H9 (cell line): ENCODE data around the gene NOP16. TPM values are rescaled to one million over a fixed set of nuclear protein-coding genes. Genes with fewer than 3 reads are reported as not detected.

Experiments
- DNase-seq: peaks from one replicate; pipeline ENCODE4 v3.0.0-alpha.2; 2017
- H2AFZ ChIP-seq: one replicate; pipeline ENCODE4 v1.6.1; 2013; ENCODE audit warnings: mild to moderate bottlenecking, low read length, control low read depth, moderate library complexity
- H2AK5ac ChIP-seq: 2 replicates; pipeline ENCODE4 v1.6.1; 2013; ENCODE audit warnings: low read length, control low read depth, mixed read lengths; ENCODE audit not compliant: insufficient read length
- H2BK120ac ChIP-seq: one replicate; pipeline ENCODE4 v1.6.1; 2013; ENCODE audit warnings: low read depth, mild to moderate bottlenecking, low read length, control low read depth, inconsistent platforms; ENCODE audit not compliant: poor library complexity, severe bottlenecking
- H2BK12ac ChIP-seq: 2 replicates; pipeline ENCODE4 v1.6.1; 2013; ENCODE audit warnings: low read length, control low read depth, mixed read lengths, low read depth; ENCODE audit not compliant: insufficient read length
- H2BK15ac ChIP-seq: 2 replicates; pipeline ENCODE4 v1.6.1; 2013; ENCODE audit warnings: low read depth, low read length, control low read depth
- H2BK20ac ChIP-seq: one replicate; pipeline ENCODE4 v1.6.1; 2013; ENCODE audit warnings: low read depth, mild to moderate bottlenecking, low read length, control low read depth, inconsistent platforms; ENCODE audit not compliant: poor library complexity, severe bottlenecking
- H2BK5ac ChIP-seq: 2 replicates; pipeline ENCODE4 v1.6.1; 2013; ENCODE audit warnings: low read length, control low read depth, mixed read lengths; ENCODE audit not compliant: insufficient read length
- H3K14ac ChIP-seq: 2 replicates; pipeline ENCODE4 v1.6.1; 2013; ENCODE audit warnings: low read length, control low read depth; ENCODE audit not compliant: insufficient read depth
- H3K18ac ChIP-seq: 2 replicates; pipeline ENCODE4 v1.6.1; 2013; ENCODE audit warnings: low read depth, mild to moderate bottlenecking, mixed read lengths, low read length, control low read depth; ENCODE audit not compliant: insufficient read length
- H3K23ac ChIP-seq: 2 replicates; pipeline ENCODE4 v1.6.1; 2013; ENCODE audit warnings: low read length, control low read depth, mixed read lengths, low read depth; ENCODE audit not compliant: insufficient read length
- H3K23me2 ChIP-seq: 2 replicates; pipeline ENCODE4 v1.6.1; 2013; ENCODE audit warnings: low read depth, mild to moderate bottlenecking, mixed read lengths, low read length, control low read depth; ENCODE audit not compliant: insufficient read length, poor library complexity, severe bottlenecking
- H3K27ac ChIP-seq: 2 replicates; pipeline ENCODE4 v1.5.1; 2013; ENCODE audit warnings: low read length, control low read depth, mixed read lengths, low read depth; ENCODE audit not compliant: insufficient read length
- H3K27me3 ChIP-seq: 2 replicates; pipeline ENCODE4 v1.6.1; 2013; ENCODE audit warnings: low read length, control low read depth, inconsistent platforms; ENCODE audit not compliant: insufficient read depth
- H3K4ac ChIP-seq: 2 replicates; pipeline ENCODE4 v1.6.1; 2013; ENCODE audit warnings: low read depth, mild to moderate bottlenecking, control low read depth, inconsistent platforms, low read length, moderate library complexity
- H3K4me1 ChIP-seq: 2 replicates; pipeline ENCODE4 v1.6.1; 2013; ENCODE audit warnings: low read length, control low read depth, inconsistent platforms; ENCODE audit not compliant: insufficient read depth
- H3K4me2 ChIP-seq: 2 replicates; pipeline ENCODE4 v1.6.1; 2013; ENCODE audit warnings: low read length, control low read depth, mixed read lengths; ENCODE audit not compliant: insufficient read length, insufficient read depth
- H3K56ac ChIP-seq: 2 replicates; pipeline ENCODE4 v1.6.1; 2013; ENCODE audit warnings: low read depth, mild to moderate bottlenecking, mixed read lengths, low read length, control low read depth; ENCODE audit not compliant: insufficient read length
- H3K79me1 ChIP-seq: 2 replicates; pipeline ENCODE4 v1.6.1; 2013; ENCODE audit warnings: low read depth, mild to moderate bottlenecking, moderate library complexity, low read length, control low read depth, inconsistent platforms; ENCODE audit not compliant: insufficient read depth, poor library complexity, severe bottlenecking
- H3K79me2 ChIP-seq: 2 replicates; pipeline ENCODE4 v1.6.1; 2013; ENCODE audit warnings: low read length, control low read depth, inconsistent platforms; ENCODE audit not compliant: insufficient read depth
- H3K9ac ChIP-seq: 2 replicates; pipeline ENCODE4 v1.6.1; 2013; ENCODE audit warnings: low read length, control low read depth, mixed read lengths; ENCODE audit not compliant: insufficient read length; ENCODE audit errors: extremely low read depth
- H3K9me3 ChIP-seq: one replicate; pipeline ENCODE4 v1.6.1; 2013; ENCODE audit warnings: low read depth, low read length, inconsistent platforms; ENCODE audit not compliant: control insufficient read depth
- H3T11ph ChIP-seq: one replicate; pipeline ENCODE4 v1.6.1; 2013; ENCODE audit warnings: mild to moderate bottlenecking, low read length, control low read depth, inconsistent platforms
- H4K20me1 ChIP-seq: one replicate; pipeline ENCODE4 v1.6.1; 2013; ENCODE audit not compliant: control insufficient read depth, insufficient read length, insufficient read depth
- H4K5ac ChIP-seq: 2 replicates; pipeline ENCODE4 v1.6.1; 2013; ENCODE audit warnings: low read depth, mild to moderate bottlenecking, mixed read lengths, low read length, control low read depth; ENCODE audit not compliant: insufficient read length
- H4K8ac ChIP-seq: replicated peaks from 2 replicates; pipeline ENCODE4 v1.6.1; 2013; ENCODE audit warnings: low read length, control low read depth, mixed read lengths, low read depth; ENCODE audit not compliant: insufficient read length
- H4K91ac ChIP-seq: 2 replicates; pipeline ENCODE4 v1.6.1; 2013; ENCODE audit warnings: low read depth, mild to moderate bottlenecking, moderate library complexity, mixed read lengths, low read length, control low read depth; ENCODE audit not compliant: insufficient read length
- H3K27ac Mint-ChIP-seq, 3 experiments: 2 replicates in 2 of 3; 3 replicates in 1 of 3; pipeline ENCODE4 v1.8.0; 2020 to 2021; ENCODE audit warnings: mixed read lengths in 3 of 3, mild to moderate bottlenecking in 1 of 3, moderate library complexity in 1 of 3
- H3K27me3 Mint-ChIP-seq: 2 replicates; pipeline ENCODE4 v1.8.0; 2021; ENCODE audit warnings: low read depth, mild to moderate bottlenecking, moderate library complexity, mixed read lengths
- H3K36me3 Mint-ChIP-seq, 3 experiments: 2 replicates in 2 of 3; 3 replicates in 1 of 3; pipeline ENCODE4 v1.8.0; 2020 to 2021; ENCODE audit warnings: low read depth in 3 of 3, mixed read lengths in 3 of 3; ENCODE audit not compliant: insufficient read depth in 1 of 3
- H3K4me1 Mint-ChIP-seq, 2 experiments: 2 replicates each; pipeline ENCODE4 v1.8.0; 2020; ENCODE audit warnings: mixed read lengths in 2 of 2
- H3K4me3 Mint-ChIP-seq, 2 experiments: 2 replicates in 1 of 2; 3 replicates in 1 of 2; pipeline ENCODE4 v1.8.0; 2020 to 2021; ENCODE audit warnings: mild to moderate bottlenecking in 2 of 2, mixed read lengths in 2 of 2, moderate library complexity in 1 of 2
- H3K9me3 Mint-ChIP-seq, 2 experiments: 2 replicates in 1 of 2; 3 replicates in 1 of 2; pipeline ENCODE4 v1.8.0; 2020; ENCODE audit warnings: mild to moderate bottlenecking in 2 of 2, mixed read lengths in 2 of 2, moderate library complexity in 1 of 2
- CTCF ChIP-seq: fragments of 200-600 bp; sonication (generic); conservative IDR thresholded peaks from 3 replicates; pipeline ENCODE4 v1.8.0; 2021; ENCODE audit warnings: antibody characterized with exemption, mild to moderate bottlenecking
- microRNA-seq: library from miRNA; unstranded; fragments of <30 nt; microRNA quantifications from one replicate; pipeline ENCODE4, GENCODE V29; 2020; ENCODE audit warnings: borderline microRNAs expressed
- total RNA-seq: library from RNA; stranded (reverse); gene quantifications from 2 replicates; pipeline ENCODE4 v1.2.1, GENCODE V29; 2021

The NOP16 gene
- total RNA-seq, 1 experiment from 2014 or later: 114 TPM

GRCh38 chr5:176334031-176334770 is 54.2 kb downstream of the NOP16 start:
- Histone ChIP-seq H3K4me2 (no peak overlapping the region), H3K9me3 (no peaks in the 10 kb centered on the region), H3K23ac (no peak overlapping the region), H2BK120ac (no peak overlapping the region), H2AK5ac (no peak overlapping the region), H3K56ac (no peak overlapping the region), H2BK12ac (no peak overlapping the region), H3K9ac (no peak overlapping the region), H3K27me3 (no peaks in the 10 kb centered on the region; the same call in 1 of the 2 replicates), H4K91ac (no peak overlapping the region), H2BK15ac (no peak overlapping the region), H3T11ph (no peak overlapping the region), H4K20me1 (no peaks in the 10 kb centered on the region), H3K27ac (no peak overlapping the region), H3K79me2 (no peaks in the 10 kb centered on the region), H3K79me1 (no peaks in the 10 kb centered on the region), H2BK5ac (no peak overlapping the region), H2AFZ (no peak overlapping the region), H3K23me2 (no peaks in the 10 kb centered on the region), H3K4me1 (no peaks in the 10 kb centered on the region), H2BK20ac (no peak overlapping the region), H3K14ac (no peak overlapping the region), H3K18ac (no peak overlapping the region), H4K5ac (no peak overlapping the region), H4K8ac (no peak overlapping the region), H3K4ac (no peak overlapping the region)
- H3K4me3 Mint-ChIP-seq: no peak overlapping the region
- H3K27ac Mint-ChIP-seq: no peak overlapping the region
- no peak for DNase-seq
- H3K4me1 Mint-ChIP-seq: no peaks in the 10 kb centered on the region
- TF ChIP-seq CTCF: no peak
- H3K27me3 Mint-ChIP-seq: no peaks in the 10 kb centered on the region
- H3K36me3 Mint-ChIP-seq: peaks cover 14 to 17% (median 15%) of the 10 kb centered on the region in 3 experiments; a peak in 6 of 7 replicates
- H3K9me3 Mint-ChIP-seq: no peaks in the 10 kb centered on the region

Small RNA genes within 50 kb of the gene (microRNA-seq; reads per million reads assigned to microRNA genes)
- not detected for gene MIR1271

Other genes with a start within 250 kb of the NOP16 start
- 16.2 and 17.7 TPM in 2 replicates for gene SIMC1, start 150.2 kb downstream of the NOP16 start, total RNA-seq
- 128 and 136 TPM in 2 replicates for gene KIAA1191, start 26.8 kb downstream of the NOP16 start, total RNA-seq
- 7.9 and 9.6 TPM in 2 replicates for gene ARL10, start 23.1 kb downstream of the NOP16 start, total RNA-seq
- gene HIGD2A, start 153 bp upstream of the NOP16 start, total RNA-seq: 92.3 and 92.8 TPM in 2 replicates
- 31.6 and 34.5 TPM in 2 replicates for gene CLTB, start 27.9 kb upstream of the NOP16 start, total RNA-seq
- gene FAF2, start 59.8 kb upstream of the NOP16 start, total RNA-seq: 42.4 and 44.4 TPM in 2 replicates
- gene RNF44, start 148.8 kb upstream of the NOP16 start, total RNA-seq: 172 and 175 TPM in 2 replicates
- 0.90 TPM in 2 replicates for gene CDHR2, start 160.7 kb upstream of the NOP16 start, total RNA-seq
- 10.8 and 12.1 TPM in 2 replicates for gene GPRIN1, start 221.6 kb upstream of the NOP16 start, total RNA-seq
- 3.5 and 4.2 TPM in 2 replicates for gene SNCB, start 241.9 kb upstream of the NOP16 start, total RNA-seq
- gene EIF4E1B, start 242.1 kb upstream of the NOP16 start, total RNA-seq: 1.3 and 1.8 TPM in 2 replicates